NCI-H82 (cell line): ENCODE data around the gene SH3D21.

ENCODE experiments used
- DNase-seq: peaks from one replicate; lab custom pipeline; 2025; lab: John Stamatoyannopoulos, UW

The SH3D21 gene

DNA sequence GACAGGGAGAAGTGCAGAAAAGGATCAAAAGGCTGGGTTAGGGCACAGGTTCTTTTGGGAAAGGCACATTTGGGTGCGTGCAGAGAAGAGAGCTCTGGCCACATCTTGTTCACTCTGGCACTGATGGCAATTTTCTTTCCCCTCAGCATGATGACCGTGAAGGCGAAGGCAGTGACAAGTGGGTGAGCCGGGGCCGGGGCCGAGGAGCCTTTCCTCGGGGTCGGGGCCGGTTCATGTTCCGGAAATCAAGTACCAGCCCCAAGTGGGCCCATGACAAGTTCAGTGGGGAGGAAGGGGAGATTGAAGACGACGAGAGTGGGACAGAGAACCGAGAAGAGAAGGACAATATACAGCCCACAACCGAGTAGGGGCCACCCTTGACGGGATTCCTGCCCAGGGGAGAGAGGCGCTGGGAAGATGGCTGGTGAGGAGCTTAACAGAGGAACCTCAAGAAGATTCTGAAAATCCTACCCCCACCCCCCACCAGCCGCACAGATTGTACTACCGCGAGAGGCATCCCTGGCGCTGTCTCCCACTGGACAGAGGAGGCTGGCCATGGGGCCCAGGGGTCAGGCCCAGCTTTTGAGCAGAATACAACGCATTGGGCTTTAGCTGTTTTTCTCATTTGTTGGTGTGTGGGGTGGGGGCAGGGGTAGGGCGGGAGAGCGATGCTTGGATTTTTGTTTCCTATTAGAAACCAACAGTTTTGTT lies 2.4 kb upstream of the SH3D21 start:
- DNase-seq: no peak

- DNase-seq: no peak
Observed at GRCh38 chr1:36304521-36304920, 1.6 kb upstream of the SH3D21 start.

GRCh38 chr1:36304970-36305914 lies 926 bp upstream of the SH3D21 start:
- no peak for DNase-seq

- no peak for DNase-seq
Observed at GRCh38 chr1:36305915-36306209, 306 bp upstream of the SH3D21 start.

- peak; percentile 98 for DNase-seq
Observed at GRCh38 chr1:36306902-36307456, 811 bp downstream of the SH3D21 start.

- DNase-seq: no peak
Observed at GRCh38 chr1:36307601-36308330, 1.6 kb downstream of the SH3D21 start.

GRCh38 chr1:36309397-36309796 lies 3.2 kb downstream of the SH3D21 start:
- no peak for DNase-seq

DNA sequence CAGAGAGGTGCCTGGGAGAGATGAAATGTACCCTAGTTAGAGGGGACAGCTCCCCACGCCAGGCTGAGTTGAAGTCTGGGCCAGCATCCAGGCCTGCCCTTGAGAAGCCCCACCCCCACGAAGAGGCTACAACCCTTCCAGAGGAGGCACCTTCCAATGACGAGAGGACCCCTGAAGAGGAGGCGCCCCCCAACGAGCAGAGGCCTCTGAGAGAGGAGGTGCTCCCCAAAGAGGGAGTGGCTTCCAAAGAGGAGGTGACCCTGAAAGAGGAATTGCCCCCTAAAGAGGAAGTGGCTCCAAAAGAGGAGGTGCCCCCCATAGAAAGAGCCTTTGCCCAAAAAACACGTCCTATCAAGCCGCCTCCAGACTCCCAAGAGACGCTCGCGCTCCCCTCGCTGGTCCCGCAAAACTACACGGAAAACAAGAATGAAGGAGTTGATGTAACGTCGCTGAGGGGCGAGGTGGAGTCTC lies 14.2 kb downstream of the SH3D21 start:
- DNase-seq: no peak

GRCh38 chr1:36320767-36321118 lies 14.6 kb downstream of the SH3D21 start:
- DNase-seq: no peak

GRCh38 chr1:36321119-36321951 lies 15.2 kb downstream of the SH3D21 start:
- peak; percentile 29 for DNase-seq

DNA sequence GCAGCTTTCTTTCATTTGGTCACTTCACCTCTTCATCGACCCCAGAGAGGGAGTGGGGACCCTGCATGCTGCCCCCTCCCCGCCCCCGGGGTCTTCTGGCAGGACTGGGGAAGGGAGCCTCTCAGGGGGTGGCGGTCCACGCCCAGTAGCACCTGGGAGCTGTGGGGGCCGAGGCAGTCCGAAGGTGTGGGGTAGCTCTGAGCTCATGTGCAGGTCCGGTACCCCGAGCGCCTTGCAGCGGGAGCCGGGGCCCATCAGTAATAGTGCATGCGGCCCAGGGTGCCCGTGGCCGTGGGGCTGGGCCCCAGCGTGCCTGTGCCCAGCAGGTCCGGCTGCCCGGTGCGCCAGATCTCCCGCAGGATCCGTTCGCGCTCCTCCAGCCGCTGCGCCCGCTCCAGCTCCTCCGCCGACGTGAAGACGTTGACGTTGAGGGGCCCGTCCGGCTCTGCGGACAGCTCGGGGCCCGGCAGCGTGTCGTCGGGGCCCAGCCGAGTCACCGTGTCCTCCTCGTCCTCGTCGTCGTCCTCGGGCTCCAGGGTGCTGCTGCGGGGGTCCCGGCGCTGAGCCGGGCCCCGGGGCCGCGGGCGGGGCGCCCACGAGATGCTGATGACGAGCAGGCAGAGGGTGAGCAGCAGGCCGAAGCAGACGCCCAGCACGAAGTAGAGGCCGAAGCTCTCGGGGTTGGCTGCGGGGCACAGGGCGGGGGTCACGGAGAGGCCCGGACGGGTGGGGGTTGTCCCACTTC lies 16.0 kb downstream of the SH3D21 start:
- no peak for DNase-seq

- DNase-seq: no peak
Observed at GRCh38 chr1:36322786-36323635, 16.8 kb downstream of the SH3D21 start.

- DNase-seq: peak; percentile 61
Observed at GRCh38 chr1:36323636-36324352, 17.6 kb downstream of the SH3D21 start, which contains the start of gene EVA1B. TSS of gene EVA1B (minus strand) at chr1:36323645. CDS start at chr1:36323037, 608 bp downstream.

GRCh38 chr1:36324353-36324703 lies 18.2 kb downstream of the SH3D21 start:
- no peak for DNase-seq

DNA sequence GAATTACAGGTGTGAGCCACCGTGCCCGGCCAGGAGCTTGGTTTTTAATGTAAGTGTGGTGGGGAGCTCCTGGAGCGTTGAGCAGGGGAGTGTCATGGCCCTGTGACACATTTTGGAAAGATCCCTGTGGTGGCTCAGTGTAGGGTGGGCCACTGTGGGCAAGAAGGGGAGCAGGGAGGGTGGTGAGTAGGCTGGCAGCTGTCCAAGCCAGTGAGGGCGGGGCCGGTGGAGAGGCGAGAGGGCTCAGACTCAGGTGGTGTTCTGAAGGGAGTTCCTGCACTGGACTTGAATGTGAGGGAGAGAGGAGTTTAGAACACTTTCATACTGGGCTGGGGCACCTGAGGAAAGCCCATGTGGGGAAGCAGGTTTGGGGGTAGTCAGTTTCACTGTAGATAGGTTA lies 20.3 kb downstream of the SH3D21 start:
- DNase-seq: no peak

- DNase-seq: no peak
Observed at GRCh38 chr1:36327421-36328087, 21.4 kb downstream of the SH3D21 start.

- DNase-seq: no peak
Observed at GRCh38 chr1:36328088-36328480, 21.9 kb downstream of the SH3D21 start.

- peak; percentile 40 for DNase-seq
Observed at GRCh38 chr1:36328713-36329112, 22.5 kb downstream of the SH3D21 start.

DNA sequence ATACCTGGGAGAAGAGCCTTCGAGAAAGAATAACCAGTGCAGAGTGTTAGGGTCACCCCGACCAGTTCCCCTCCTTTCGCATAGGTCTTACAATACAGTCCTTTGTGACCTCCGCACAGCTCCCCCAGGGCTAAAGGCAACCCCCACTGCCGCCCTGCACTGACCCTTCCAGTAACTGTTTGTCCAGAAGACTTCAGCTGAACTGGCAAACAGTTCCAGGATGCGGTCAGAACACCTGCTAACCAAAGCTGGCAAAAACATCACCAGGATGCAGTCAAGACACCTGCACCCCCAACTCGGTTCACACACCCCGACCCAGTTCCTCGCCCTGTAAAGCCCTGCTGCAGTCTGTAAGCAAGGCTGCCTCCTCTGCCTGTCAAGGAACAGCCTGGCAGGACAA lies 23.6 kb downstream of the SH3D21 start:
- DNase-seq: no peak
